GM18502 (cell line): ENCODE measurements around the gene PCDHGB4.
"Not testable (repeated sequence)": the region's sequence is repeated elsewhere in the genome, so short reads cannot be mapped to it uniquely, and the experiment has no call there.

Source experiments
- ATAC-seq: cut with Tn5 transposase; IDR thresholded peaks from one replicate; pipeline ENCODE4 v1.9.1; 2021; ENCODE audit warnings: mild to moderate bottlenecking; ENCODE audit not compliant: unreplicated experiment, poor library complexity

The PCDHGB4 gene

DNA sequence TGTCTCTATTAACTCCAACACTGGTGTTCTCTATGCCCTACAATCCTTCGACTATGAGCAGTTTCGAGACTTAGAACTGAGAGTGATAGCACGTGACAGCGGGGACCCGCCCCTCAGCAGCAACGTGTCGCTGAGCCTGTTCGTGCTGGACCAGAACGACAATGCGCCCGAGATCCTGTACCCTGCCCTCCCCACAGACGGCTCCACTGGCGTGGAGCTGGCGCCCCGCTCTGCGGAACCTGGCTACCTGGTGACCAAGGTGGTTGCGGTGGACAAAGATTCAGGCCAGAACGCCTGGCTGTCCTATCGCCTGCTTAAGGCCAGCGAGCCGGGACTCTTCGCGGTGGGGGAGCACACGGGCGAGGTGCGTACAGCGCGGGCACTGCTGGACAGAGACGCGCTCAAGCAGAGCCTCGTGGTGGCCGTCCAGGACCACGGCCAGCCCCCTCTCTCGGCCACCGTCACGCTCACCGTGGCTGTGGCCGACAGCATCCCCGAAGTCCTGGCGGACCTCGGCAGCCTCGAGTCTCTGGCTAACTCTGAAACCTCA lies 35.3 kb downstream of the PCDHGB4 start:
- ATAC-seq = no peak

DNA sequence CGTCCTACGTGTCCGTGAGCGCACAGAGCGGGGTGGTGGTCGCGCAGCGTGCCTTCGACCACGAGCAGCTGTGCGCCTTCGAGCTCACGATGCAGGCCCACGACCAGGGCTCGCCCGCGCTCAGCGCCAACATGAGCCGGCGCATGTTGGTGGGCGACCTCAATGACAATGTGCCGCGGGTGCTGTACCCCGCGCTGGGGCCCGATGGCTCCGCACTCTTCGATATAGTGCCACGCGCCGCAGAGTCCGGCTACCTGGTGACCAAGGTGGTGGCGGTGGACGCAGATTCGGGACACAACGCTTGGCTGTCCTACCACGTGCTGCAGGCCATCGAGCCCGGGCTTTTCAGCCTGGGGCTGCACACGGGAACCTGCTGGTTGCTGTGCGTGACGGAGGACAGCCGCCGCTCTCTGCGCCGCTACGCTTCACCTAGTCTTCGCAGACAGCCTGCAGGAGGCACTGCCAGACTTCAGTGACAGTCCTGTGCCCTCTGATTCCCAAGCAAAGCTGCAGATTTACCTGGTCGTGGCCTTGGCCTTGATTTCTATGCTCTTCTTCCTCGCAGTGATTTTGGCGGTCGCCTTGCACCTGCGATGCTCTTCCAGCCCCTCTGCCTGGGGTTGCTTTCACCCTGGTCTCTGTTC lies 40.4 kb downstream of the PCDHGB4 start:
- ATAC-seq = no peak

DNA sequence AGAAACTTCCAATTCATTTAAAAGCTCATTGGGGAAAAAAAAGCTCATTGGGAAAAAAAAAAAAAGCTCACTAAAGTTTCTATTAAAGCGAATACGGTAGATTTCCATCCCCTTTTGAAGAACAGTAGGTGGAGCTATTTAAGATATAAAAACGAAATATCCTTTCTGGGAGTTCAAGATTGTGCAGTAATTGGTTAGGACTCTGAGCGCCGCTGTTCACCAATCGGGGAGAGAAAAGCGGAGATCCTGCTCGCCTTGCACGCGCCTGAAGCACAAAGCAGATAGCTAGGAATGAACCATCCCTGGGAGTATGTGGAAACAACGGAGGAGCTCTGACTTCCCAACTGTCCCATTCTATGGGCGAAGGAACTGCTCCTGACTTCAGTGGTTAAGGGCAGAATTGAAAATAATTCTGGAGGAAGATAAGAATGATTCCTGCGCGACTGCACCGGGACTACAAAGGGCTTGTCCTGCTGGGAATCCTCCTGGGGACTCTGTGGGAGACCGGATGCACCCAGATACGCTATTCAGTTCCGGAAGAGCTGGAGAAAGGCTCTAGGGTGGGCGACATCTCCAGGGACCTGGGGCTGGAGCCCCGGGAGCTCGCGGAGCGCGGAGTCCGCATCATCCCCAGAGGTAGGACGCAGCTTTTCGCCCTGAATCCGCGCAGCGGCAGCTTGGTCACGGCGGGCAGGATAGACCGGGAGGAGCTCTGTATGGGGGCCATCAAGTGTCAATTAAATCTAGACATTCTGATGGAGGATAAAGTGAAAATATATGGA lies 43.0 kb downstream of the PCDHGB4 start, which contains the start of gene PCDHGA12:
PCDHGA12 (plus strand) TSS at position 176 of the 782 bp plus-strand sequence; CDS start at position 429, 253 bp downstream.
- peak; percentile 91 for ATAC-seq

DNA sequence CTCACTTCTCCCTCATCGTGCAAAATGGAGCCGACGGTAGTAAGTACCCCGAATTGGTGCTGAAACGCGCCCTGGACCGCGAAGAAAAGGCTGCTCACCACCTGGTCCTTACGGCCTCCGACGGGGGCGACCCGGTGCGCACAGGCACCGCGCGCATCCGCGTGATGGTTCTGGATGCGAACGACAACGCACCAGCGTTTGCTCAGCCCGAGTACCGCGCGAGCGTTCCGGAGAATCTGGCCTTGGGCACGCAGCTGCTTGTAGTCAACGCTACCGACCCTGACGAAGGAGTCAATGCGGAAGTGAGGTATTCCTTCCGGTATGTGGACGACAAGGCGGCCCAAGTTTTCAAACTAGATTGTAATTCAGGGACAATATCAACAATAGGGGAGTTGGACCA lies 43.8 kb downstream of the PCDHGB4 start:
- ATAC-seq = peak; percentile 75

DNA sequence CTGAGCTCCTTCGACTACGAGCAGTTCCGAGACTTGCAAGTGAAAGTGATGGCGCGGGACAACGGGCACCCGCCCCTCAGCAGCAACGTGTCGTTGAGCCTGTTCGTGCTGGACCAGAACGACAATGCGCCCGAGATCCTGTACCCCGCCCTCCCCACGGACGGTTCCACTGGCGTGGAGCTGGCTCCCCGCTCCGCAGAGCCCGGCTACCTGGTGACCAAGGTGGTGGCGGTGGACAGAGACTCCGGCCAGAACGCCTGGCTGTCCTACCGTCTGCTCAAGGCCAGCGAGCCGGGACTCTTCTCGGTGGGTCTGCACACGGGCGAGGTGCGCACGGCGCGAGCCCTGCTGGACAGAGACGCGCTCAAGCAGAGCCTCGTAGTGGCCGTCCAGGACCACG lies 44.8 kb downstream of the PCDHGB4 start:
- not testable (repeated sequence) for ATAC-seq

DNA sequence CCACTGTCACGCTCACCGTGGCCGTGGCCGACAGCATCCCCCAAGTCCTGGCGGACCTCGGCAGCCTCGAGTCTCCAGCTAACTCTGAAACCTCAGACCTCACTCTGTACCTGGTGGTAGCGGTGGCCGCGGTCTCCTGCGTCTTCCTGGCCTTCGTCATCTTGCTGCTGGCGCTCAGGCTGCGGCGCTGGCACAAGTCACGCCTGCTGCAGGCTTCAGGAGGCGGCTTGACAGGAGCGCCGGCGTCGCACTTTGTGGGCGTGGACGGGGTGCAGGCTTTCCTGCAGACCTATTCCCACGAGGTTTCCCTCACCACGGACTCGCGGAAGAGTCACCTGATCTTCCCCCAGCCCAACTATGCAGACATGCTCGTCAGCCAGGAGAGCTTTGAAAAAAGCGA lies 45.2 kb downstream of the PCDHGB4 start:
- not testable (repeated sequence) for ATAC-seq

DNA sequence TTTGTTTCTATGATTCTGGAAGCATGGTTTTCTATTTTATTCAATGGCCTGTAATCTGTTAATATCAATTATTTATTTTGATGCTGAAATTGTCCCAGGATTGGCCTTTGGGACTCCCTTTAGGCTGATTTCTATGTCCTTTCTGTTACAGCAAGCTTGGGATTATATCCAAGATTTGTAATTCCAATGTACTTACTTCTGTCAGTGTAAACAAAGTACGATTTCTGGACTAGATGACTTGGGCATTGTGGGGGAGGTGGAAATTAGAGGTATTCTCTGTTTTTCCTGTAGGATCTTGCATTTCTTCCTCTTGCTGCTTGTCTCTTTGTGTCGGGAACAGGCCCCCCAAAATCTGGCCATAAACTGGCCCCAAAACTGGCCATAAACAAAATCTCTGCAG lies 46.5 kb downstream of the PCDHGB4 start:
- no peak for ATAC-seq

DNA sequence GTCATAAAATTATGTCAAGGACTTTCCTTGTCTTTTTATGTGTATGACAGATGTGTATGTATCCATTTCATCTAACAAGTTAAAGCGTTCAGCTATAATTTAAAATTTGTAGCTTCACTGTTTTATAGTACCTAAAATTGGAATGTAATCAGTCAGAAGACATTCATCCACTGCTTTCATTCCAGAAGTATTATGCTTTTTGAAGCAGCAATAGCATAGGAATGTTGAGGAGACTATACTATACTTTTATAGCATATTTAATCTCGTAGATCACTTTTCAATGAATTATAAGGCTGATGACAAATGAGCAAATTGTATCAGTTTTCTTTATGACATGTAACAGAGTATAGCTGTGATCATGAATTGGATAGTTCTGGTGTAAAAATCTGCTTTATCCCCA lies 49.7 kb downstream of the PCDHGB4 start:
- no peak for ATAC-seq

DNA sequence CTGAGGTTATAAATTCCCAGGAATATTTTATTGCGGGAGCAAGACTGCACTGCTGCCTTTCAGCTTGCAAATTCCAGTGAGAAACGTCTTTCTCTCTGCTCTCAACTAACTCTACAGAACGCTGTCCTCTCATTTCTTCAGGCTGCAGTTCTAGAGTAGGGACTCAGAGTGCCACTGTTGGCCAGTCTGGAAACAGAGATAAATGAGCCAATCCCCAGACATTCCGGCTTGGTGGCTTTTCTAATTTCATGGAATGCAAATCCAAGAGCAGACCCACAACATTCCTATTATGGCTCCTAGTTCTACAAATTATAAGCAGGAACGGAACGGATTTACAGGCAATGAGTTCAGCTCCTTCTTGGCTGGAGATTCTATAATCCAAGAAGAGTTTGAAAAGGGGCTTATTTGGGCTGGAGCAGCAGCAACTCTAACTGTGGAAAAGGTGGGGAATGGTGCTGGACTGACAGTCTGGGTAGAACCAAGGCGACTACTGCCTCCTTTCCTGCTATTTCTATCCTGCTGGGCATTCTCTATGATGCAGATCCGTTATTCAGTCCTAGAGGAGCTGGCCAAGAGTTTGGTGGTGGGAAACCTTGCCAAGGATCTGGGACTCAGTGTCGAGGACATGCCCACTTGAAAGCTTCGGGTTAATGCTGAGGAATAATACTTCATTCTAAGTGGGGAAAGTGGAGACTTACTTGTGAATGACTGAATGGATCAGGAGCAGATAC lies 52.1 kb downstream of the PCDHGB4 start:
- no peak for ATAC-seq
